Nucleus accumbens (tissue), 56 donors: ENCODE results near the gene WDR35.

ENCODE experiments used
- DNase-seq, 56 donors: peaks; one replicate each; lab custom pipeline; 2025; lab: John Stamatoyannopoulos, UW

WDR35 gene

GRCh38 chr2:19876751-19877150, 113.2 kb downstream of the WDR35 start:
- DNase-seq: no peak

GRCh38 chr2:19875280-19875679, 114.6 kb downstream of the WDR35 start:
- DNase-seq: no peak

- no peak for DNase-seq
These were observed 115.2 kb downstream of the WDR35 start for GRCh38 chr2:19874726-19875125.

GRCh38 chr2:19873014-19873413, 116.9 kb downstream of the WDR35 start:
- DNase-seq: no peak

- DNase-seq: no peak
These were observed 117.6 kb downstream of the WDR35 start for GRCh38 chr2:19872302-19872701.

GRCh38 chr2:19871836-19872235, 118.1 kb downstream of the WDR35 start:
- no peak for DNase-seq

GRCh38 chr2:19870792-19871191, 119.1 kb downstream of the WDR35 start:
- no peak for DNase-seq

GRCh38 chr2:19868701-19869580, 121.0 kb downstream of the WDR35 start:
- peak in 1 of 56 donors; percentile 15 for DNase-seq

- DNase-seq: no peak
These were observed 121.7 kb downstream of the WDR35 start for GRCh38 chr2:19868224-19868623.

GRCh38 chr2:19866771-19867170, 123.1 kb downstream of the WDR35 start:
- no peak for DNase-seq

- no peak for DNase-seq
These were observed 124.8 kb downstream of the WDR35 start for GRCh38 chr2:19865151-19865550.

GRCh38 chr2:19864381-19864780, 125.5 kb downstream of the WDR35 start:
- no peak for DNase-seq

- DNase-seq: peak in 51 of 56 donors; percentile 2 to 80 (median 41)
These were observed 126.4 kb downstream of the WDR35 start for GRCh38 chr2:19863303-19864041.

GRCh38 chr2:19861813-19862212, 128.1 kb downstream of the WDR35 start:
- no peak for DNase-seq
